NB4 (cell line): Measurements from ENCODE around the gene RRAD.

ENCODE experiments used
- DNase-seq: peaks from one replicate; pipeline ENCODE4 v3.0.0; 2010; ENCODE audit warnings: low read depth
- H3K4me3 ChIP-seq: one replicate; pipeline ENCODE4 v1.5.1; 2011; ENCODE audit warnings: mild to moderate bottlenecking, low read depth, low read length, moderate library complexity
- CTCF ChIP-seq: IDR thresholded peaks from one replicate; pipeline ENCODE4 v1.5.1; 2012; ENCODE audit warnings: low read depth, low read length
- MAX ChIP-seq: IDR thresholded peaks from 2 replicates; pipeline ENCODE4 v1.6.1; 2011; ENCODE audit warnings: low read depth, low read length
- MYC ChIP-seq: IDR thresholded peaks from 2 replicates; pipeline ENCODE4 v1.6.1; 2011; ENCODE audit warnings: low read depth, low read length
- POLR2A ChIP-seq: IDR thresholded peaks from 2 replicates; pipeline ENCODE4 v1.6.1; 2011; ENCODE audit warnings: mild to moderate bottlenecking; ENCODE audit not compliant: insufficient read length; ENCODE audit errors: extremely low read depth

The RRAD gene

GRCh38 chr16:66911112-66911511, 14.2 kb downstream of the RRAD start:
- DNase-seq, result peak; percentile 43
- TF ChIP-seq CTCF (no peak), MAX (no peak), POLR2A (no peak), MYC (no peak)
- H3K4me3 ChIP-seq, result no peak overlapping the region

- H3K4me3 ChIP-seq, result no peak overlapping the region
- TF ChIP-seq MAX (no peak), MYC (no peak), POLR2A (no peak), CTCF (no peak)
- DNase-seq, result no peak
These were observed 15.0 kb downstream of the RRAD start for GRCh38 chr16:66910175-66910940.

- no peak for DNase-seq
- TF ChIP-seq MAX (no peak), CTCF (no peak)
- H3K4me3 ChIP-seq, result no peak overlapping the region
These were observed 16.4 kb downstream of the RRAD start for GRCh38 chr16:66908762-66909559.

GRCh38 chr16:66908116-66908515, 17.2 kb downstream of the RRAD start:
- DNase-seq, result no peak
- no peak overlapping the region for H3K4me3 ChIP-seq
- no peak for TF ChIP-seq MYC
- no peak for TF ChIP-seq POLR2A
- TF ChIP-seq CTCF, result no peak
- TF ChIP-seq MAX, result no peak

GRCh38 chr16:66906916-66907836, 18.2 kb downstream of the RRAD start:
- no peak overlapping the region for H3K4me3 ChIP-seq
- TF ChIP-seq CTCF, result no peak
- no peak for TF ChIP-seq MYC
- no peak for TF ChIP-seq MAX
- no peak for TF ChIP-seq POLR2A
- no peak for DNase-seq
